ENCODE measurements around the gene SPARC. TPM values are rescaled to one million over a fixed set of nuclear protein-coding genes. Genes with fewer than 3 reads are reported as not detected.

The SPARC gene
- total RNA-seq, 1 experiment from 2014 or later, result not detected

DNA sequence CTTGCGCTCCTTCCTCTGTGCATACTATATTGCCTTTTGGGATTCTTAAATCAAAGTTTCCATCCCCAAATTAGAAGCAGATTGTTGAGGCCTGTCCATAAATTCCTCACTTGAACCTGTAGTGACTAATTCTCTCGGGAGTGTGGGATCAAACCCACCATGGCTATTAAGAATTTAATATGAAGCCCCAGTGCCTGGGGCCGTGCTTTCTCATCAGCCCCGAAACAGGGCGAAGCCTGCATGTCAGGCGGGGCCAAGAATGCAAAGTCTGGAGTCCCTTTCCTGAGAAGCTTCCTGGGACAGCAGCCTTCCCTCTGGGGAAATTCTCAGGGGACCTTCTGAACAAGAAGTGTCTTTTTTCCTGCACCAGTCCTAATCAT, 66.3 kb downstream of the SPARC start:
- H3K4me3 Mint-ChIP-seq (ENCODE audit: low read depth, unreplicated experiment), result no peak overlapping the region
- no peaks in the 10 kb centered on the region for H3K36me3 Mint-ChIP-seq (ENCODE audit: insufficient read depth, unreplicated experiment)
- TF ChIP-seq, protein P1, sequence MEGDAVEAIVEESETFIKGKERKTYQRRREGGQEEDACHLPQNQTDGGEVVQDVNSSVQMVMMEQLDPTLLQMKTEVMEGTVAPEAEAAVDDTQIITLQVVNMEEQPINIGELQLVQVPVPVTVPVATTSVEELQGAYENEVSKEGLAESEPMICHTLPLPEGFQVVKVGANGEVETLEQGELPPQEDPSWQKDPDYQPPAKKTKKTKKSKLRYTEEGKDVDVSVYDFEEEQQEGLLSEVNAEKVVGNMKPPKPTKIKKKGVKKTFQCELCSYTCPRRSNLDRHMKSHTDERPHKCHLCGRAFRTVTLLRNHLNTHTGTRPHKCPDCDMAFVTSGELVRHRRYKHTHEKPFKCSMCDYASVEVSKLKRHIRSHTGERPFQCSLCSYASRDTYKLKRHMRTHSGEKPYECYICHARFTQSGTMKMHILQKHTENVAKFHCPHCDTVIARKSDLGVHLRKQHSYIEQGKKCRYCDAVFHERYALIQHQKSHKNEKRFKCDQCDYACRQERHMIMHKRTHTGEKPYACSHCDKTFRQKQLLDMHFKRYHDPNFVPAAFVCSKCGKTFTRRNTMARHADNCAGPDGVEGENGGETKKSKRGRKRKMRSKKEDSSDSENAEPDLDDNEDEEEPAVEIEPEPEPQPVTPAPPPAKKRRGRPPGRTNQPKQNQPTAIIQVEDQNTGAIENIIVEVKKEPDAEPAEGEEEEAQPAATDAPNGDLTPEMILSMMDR (IDR thresholded peaks at IDR 0.05; ENCODE audit: unreplicated experiment), result no peak
- peaks cover 88% of the 10 kb centered on the region for H3K27me3 Mint-ChIP-seq (ENCODE audit: unreplicated experiment)
- H3K27ac Mint-ChIP-seq (ENCODE audit: unreplicated experiment), result no peak overlapping the region
- no peak for DNase-seq
- no peaks in the 10 kb centered on the region for H3K9me3 Mint-ChIP-seq (ENCODE audit: low read depth, unreplicated experiment)
- no TSS peak for BruUV-seq (replicated peaks)
- H3K4me1 Mint-ChIP-seq (ENCODE audit: low read depth, unreplicated experiment), result peaks cover 20% of the 10 kb centered on the region
- CTCF ChIA-PET, result interaction anchor here (0.6 kb wide), 1 partner anchor 78 kb away, joined by 3 read pairs; no protein-coding TSS in a partner anchor
- intact Hi-C loops (cut with micrococcal nuclease; ENCODE audit: unreplicated experiment), result no loop called here

DNA sequence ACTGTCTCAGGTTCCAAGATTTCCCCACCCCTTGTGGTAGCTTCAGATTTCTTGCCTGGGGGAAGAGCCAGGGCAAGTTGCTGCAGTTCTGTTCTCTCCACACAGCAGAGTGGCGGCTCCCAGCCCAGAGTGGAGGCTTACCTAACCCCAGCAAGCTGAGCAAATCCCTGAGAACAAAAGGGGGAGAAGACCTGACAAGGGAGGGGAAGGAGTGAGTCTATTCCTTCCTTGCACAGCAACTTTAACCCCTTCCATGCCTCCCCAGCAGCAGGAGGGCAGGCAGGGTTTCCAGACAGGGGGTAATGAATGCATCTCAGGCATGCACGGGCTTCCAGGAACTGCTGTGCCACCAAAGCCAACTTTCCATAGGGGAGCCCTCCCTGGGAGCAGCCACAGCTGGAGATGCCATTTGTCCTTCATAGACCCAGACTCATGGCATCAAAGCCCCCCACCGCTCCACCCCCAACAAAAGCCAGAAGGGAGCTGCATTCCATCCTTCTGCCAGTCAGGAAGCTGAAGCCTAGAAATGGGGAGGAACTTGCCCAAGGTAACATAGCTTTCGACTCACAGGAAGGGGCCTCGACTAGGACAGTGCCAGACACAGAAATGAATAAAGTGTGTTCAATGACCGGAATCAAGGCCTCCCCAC, 66.8 kb downstream of the SPARC start:
- no peak overlapping the region for H3K4me3 Mint-ChIP-seq (ENCODE audit: low read depth, unreplicated experiment)
- DNase-seq, result no peak
- H3K9me3 Mint-ChIP-seq (ENCODE audit: low read depth, unreplicated experiment), result no peaks in the 10 kb centered on the region
- H3K27ac Mint-ChIP-seq (ENCODE audit: unreplicated experiment), result no peak overlapping the region
- TF ChIP-seq, protein P1 (IDR thresholded peaks at IDR 0.05; ENCODE audit: unreplicated experiment), result no peak
- H3K27me3 Mint-ChIP-seq (ENCODE audit: unreplicated experiment), result peaks cover 88% of the 10 kb centered on the region
- intact Hi-C loops (cut with micrococcal nuclease; ENCODE audit: unreplicated experiment), result no loop called here
- CTCF ChIA-PET, result interaction anchor here (0.6 kb wide), 1 partner anchor 78 kb away, joined by 3 read pairs; no protein-coding TSS in a partner anchor
- H3K36me3 Mint-ChIP-seq (ENCODE audit: insufficient read depth, unreplicated experiment), result no peaks in the 10 kb centered on the region
- BruUV-seq (replicated peaks), result no TSS peak
- peaks cover 26% of the 10 kb centered on the region for H3K4me1 Mint-ChIP-seq (ENCODE audit: low read depth, unreplicated experiment)

DNA sequence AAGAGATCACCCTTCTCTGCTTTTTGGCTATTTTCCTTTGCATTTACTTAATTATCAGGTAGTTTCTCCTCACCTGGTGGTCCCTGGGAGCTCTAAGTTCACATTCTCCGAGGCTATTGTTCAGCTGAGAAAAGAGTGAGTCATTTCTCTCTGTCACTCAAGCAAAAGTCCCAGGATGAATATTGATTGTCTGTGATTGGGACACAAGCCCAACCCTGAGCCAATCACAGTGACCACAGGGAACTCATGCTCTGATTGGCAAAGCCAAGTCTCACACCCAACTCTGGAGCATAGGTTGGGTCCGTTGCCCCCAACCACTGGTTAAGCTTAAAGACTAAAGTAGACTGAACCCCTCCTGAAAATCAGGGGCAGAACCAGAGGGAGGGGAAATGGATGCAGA, 67.8 kb downstream of the SPARC start:
- intact Hi-C loops (cut with micrococcal nuclease; ENCODE audit: unreplicated experiment), result no loop called here
- Mint-ChIP-seq H3K4me3 (ENCODE audit: low read depth, unreplicated experiment) (no peak overlapping the region), H3K36me3 (ENCODE audit: insufficient read depth, unreplicated experiment) (no peaks in the 10 kb centered on the region), H3K27ac (ENCODE audit: unreplicated experiment) (no peak overlapping the region), H3K9me3 (ENCODE audit: low read depth, unreplicated experiment) (no peaks in the 10 kb centered on the region), H3K27me3 (ENCODE audit: unreplicated experiment) (peaks cover 85% of the 10 kb centered on the region), H3K4me1 (ENCODE audit: low read depth, unreplicated experiment) (peaks cover 30% of the 10 kb centered on the region)
- no TSS peak for BruUV-seq (replicated peaks)
- no peak for DNase-seq
- TF ChIP-seq, protein P1 (IDR thresholded peaks at IDR 0.05; ENCODE audit: unreplicated experiment), result no peak
- CTCF ChIA-PET, result interaction anchor here (1.7 kb wide), 1 partner anchor 33 kb away, joined by 9 read pairs; no protein-coding TSS in a partner anchor

DNA sequence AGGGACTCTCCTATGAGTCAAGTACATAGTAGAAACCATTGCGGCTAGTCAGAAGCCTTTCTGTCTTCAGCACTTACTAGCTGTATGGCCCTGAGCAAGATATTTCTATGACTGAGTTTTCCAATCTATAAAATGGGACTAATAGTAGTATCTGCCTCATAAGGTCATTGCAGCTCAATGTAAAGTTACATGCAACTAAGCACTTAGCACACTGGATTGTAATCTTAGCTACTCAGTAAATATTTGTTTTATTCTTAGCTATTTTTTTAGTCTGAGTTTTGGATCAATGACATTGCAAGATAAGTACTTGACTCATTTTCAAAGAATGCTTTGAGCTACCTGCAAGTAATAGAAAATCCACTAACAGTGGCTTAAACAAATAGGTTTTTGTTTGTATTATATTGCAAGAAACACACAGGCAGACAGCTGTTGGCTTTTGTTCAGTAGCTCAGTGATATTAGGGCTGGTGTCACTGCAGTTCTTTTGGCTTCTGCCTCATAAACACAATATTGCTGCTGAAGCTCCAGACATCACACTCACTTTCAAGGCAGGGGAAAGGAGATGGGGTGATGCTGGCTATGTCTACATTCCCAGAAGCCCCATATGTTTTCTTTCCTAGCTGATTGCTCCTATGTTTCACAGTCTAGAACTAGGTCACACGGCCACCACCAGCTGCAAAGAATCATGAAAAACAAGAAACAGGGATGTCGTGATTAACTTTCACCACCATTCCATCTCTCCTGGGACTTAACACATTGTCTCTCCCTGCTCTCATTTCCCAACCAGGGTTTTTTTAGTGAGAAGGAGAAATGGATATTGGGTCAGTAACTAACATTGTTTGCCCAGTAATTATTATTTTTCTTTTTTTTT, 68.6 kb downstream of the SPARC start:
- Mint-ChIP-seq H3K27ac (ENCODE audit: unreplicated experiment) (no peak overlapping the region), H3K4me3 (ENCODE audit: low read depth, unreplicated experiment) (no peak overlapping the region), H3K9me3 (ENCODE audit: low read depth, unreplicated experiment) (no peaks in the 10 kb centered on the region), H3K4me1 (ENCODE audit: low read depth, unreplicated experiment) (peaks cover 37% of the 10 kb centered on the region), H3K36me3 (ENCODE audit: insufficient read depth, unreplicated experiment) (no peaks in the 10 kb centered on the region), H3K27me3 (ENCODE audit: unreplicated experiment) (peaks cover 77% of the 10 kb centered on the region)
- intact Hi-C loops (cut with micrococcal nuclease; ENCODE audit: unreplicated experiment), result no loop called here
- BruUV-seq (replicated peaks), result no TSS peak
- CTCF ChIA-PET, result interaction anchor here (0.7 to 1.7 kb wide), 6 partner anchors 9 to 153 kb away, joined by 3 to 9 read pairs (median 4); no protein-coding TSS in a partner anchor
- TF ChIP-seq, protein P1 (IDR thresholded peaks at IDR 0.05; ENCODE audit: unreplicated experiment), result no peak
- peak; percentile 41 for DNase-seq
